Activated naive CD8-positive, alpha-beta T cell treated with anti-CD3 and anti-CD28 coated beads for 36 hours (primary cell): ENCODE data around the gene SPECC1L. TPM values are rescaled to one million over a fixed set of nuclear protein-coding genes. Genes with fewer than 3 reads are reported as not detected.
A peak's percentile ranks its signal among the peaks of the same experiment; 100 is the strongest.

ENCODE experiments used
- DNase-seq: peaks from one replicate; pipeline ENCODE4 v3.0.0; 2021
- H3K27ac Mint-ChIP-seq: one replicate; pipeline ENCODE4 v1.8.0; 2022; ENCODE audit warnings: mild to moderate bottlenecking, moderate library complexity, mixed read lengths
- H3K27me3 Mint-ChIP-seq: one replicate; pipeline ENCODE4 v1.8.0; 2022; ENCODE audit warnings: mild to moderate bottlenecking, mixed read lengths
- H3K36me3 Mint-ChIP-seq: one replicate; pipeline ENCODE4 v1.8.0; 2021; ENCODE audit warnings: mild to moderate bottlenecking, mixed read lengths
- H3K4me1 Mint-ChIP-seq: one replicate; pipeline ENCODE4 v1.8.0; 2021; ENCODE audit warnings: mixed read lengths
- H3K4me3 Mint-ChIP-seq: one replicate; pipeline ENCODE4 v1.8.0; 2022; ENCODE audit warnings: mild to moderate bottlenecking, moderate library complexity, mixed read lengths
- H3K9me3 Mint-ChIP-seq: one replicate; pipeline ENCODE4 v1.8.0; 2022; ENCODE audit warnings: mixed read lengths
- total RNA-seq, 2 experiments: library from RNA; stranded (reverse); gene quantifications; one replicate each; pipeline ENCODE4 v1.2.3, GENCODE V29; 2021

SPECC1L gene
- total RNA-seq, 2 experiments from 2014 or later, result 46.3 to 47.7 TPM

- peak overlapping the region; percentile 94 for H3K27ac Mint-ChIP-seq
- H3K27me3 Mint-ChIP-seq, result no peaks in the 10 kb centered on the region
- H3K9me3 Mint-ChIP-seq, result no peaks in the 10 kb centered on the region
- peak; percentile 82 for DNase-seq
- peaks cover 38% of the 10 kb centered on the region for H3K36me3 Mint-ChIP-seq
- peaks cover 71% of the 10 kb centered on the region for H3K4me1 Mint-ChIP-seq
- peak overlapping the region; percentile 87 for H3K4me3 Mint-ChIP-seq
These were observed 159.1 kb downstream of the SPECC1L start for GRCh38 chr22:24429411-24430365.

DNA sequence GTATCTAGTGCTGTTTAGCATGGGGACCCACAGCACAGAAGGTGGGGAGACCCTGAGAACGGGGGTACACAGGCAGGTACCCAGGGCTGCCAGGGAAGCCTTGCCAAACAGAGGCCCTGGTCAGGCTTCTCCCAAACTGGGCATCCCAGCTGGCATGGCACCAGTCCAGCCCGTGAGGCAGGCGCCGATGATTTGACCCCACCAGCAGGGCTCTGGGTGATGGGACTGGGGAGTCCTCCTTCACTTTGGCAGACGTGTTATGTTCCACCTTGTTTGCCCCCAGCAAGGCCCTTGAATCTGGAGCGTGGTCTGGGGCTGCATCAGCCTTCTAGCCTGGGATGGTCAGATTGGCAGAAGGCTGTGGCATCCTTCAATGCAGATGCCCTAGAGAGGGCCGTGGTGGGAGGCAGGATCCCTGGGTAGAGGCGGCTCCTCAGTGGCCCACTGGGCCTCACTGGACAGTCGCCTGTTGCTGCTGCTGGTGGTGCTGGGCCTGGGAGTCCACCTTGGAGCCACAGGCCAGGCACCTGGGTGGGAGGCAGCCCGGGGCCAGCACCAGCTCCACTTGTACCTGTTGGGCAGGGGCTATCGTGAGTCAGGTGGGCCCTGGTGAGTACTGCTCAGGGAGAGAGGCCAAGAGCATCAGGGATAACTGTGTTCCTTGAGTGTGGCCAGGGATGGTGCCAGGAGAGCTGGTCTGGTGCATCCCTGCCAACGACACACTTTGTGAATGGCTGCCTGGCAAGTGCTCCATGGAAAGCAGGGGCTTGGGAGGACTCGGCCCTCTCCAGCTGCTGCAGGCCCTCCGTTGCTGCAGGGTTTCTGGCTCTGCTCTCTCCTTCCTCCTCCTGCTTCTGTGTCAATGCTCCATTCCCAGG is 160.0 kb downstream of the SPECC1L start:
- H3K36me3 Mint-ChIP-seq, result peaks cover 47% of the 10 kb centered on the region
- no peak for DNase-seq
- peak overlapping the region; percentile 87 for H3K4me3 Mint-ChIP-seq
- H3K27ac Mint-ChIP-seq, result peak overlapping the region; percentile 94
- no peaks in the 10 kb centered on the region for H3K27me3 Mint-ChIP-seq
- H3K9me3 Mint-ChIP-seq, result no peaks in the 10 kb centered on the region
- peaks cover 75% of the 10 kb centered on the region for H3K4me1 Mint-ChIP-seq

- Mint-ChIP-seq H3K27me3 (no peaks in the 10 kb centered on the region), H3K36me3 (peaks cover 48% of the 10 kb centered on the region), H3K4me1 (peaks cover 75% of the 10 kb centered on the region), H3K27ac (peak overlapping the region; percentile 93), H3K4me3 (peak overlapping the region; percentile 76), H3K9me3 (no peaks in the 10 kb centered on the region)
- no peak for DNase-seq
These were observed 160.8 kb downstream of the SPECC1L start for GRCh38 chr22:24431309-24432034.

DNA sequence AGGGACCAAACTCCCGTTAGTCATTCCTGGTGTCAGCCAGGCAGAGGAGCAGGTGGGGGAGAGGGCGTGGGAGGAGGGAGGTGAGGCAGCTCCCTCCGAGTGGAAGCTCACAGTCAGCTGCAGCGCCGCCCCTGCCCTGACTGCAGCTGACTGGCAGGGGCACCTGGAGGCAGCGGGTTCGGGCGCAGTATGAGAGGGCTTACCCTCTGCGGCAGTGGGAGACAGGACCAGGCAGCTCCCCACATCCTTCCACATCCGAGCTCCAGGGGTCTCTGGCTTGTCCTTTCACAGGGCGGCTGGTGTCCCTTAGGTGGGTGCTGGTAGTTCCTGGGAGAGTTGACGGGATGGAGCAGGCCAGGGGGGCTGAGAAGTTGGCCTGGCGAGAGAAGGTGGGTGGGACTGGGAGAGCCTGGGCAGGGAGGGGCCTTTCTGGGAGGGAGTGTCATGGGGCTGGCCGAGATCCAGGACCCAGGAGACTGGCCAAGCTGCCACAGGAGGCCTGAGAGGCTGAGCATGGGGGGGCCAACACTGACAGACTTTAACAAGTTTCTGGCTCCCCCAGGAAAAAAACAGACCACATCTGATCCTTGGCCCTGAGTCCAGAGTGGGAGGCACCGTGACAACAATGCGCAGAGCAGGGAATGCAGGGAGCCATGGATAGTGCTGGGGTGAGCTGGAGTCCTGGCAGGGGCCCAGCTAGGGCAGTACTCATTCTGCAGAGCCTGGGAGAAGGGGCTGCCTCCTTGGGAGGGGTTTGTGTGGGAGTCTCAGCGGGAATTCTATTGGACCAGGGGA is 161.6 kb downstream of the SPECC1L start:
- H3K9me3 Mint-ChIP-seq, result no peaks in the 10 kb centered on the region
- peaks cover 77% of the 10 kb centered on the region for H3K4me1 Mint-ChIP-seq
- DNase-seq, result peak; percentile 70
- peaks cover 53% of the 10 kb centered on the region for H3K36me3 Mint-ChIP-seq
- H3K27ac Mint-ChIP-seq, result peak overlapping the region; percentile 93
- H3K4me3 Mint-ChIP-seq, result peak overlapping the region; percentile 76
- no peaks in the 10 kb centered on the region for H3K27me3 Mint-ChIP-seq

- Mint-ChIP-seq H3K36me3 (peaks cover 54% of the 10 kb centered on the region), H3K4me1 (peaks cover 84% of the 10 kb centered on the region), H3K27ac (peak overlapping the region; percentile 99), H3K9me3 (no peaks in the 10 kb centered on the region), H3K4me3 (peak overlapping the region; percentile 76), H3K27me3 (no peaks in the 10 kb centered on the region)
- DNase-seq, result no peak
These were observed 162.6 kb downstream of the SPECC1L start for GRCh38 chr22:24433001-24433827.

DNA sequence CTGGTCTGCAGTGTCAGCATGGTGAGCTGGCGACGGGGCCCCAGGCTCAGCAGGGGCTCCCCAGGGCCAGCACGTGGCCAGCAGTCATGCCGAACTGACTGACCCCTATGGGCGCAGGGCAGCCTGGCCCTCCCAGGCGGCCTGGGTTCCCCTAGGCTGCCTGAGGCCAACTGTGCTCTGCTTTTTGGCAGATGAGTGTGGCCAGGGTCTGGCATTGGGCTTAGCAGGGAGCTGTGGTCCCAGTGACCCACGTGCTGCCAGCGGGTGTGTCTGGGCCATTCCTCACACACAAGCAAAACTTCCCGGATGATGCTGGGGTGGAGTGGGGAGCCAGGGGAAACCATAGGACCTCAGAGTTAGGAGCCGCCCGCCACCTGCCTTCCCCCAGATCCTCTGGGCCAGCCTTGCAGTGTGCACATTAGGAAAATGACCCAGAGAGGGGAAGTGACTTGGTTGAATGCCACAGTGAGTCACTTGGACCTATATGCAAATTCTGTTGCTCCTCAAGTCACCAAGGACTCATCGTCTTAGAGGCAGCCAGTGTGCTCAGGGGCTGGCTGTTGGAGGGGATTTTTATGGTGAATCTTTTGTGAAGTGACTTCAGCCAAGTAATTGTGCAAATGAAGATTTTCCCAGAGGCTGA is 163.3 kb downstream of the SPECC1L start:
- Mint-ChIP-seq H3K27me3 (no peaks in the 10 kb centered on the region), H3K36me3 (peaks cover 52% of the 10 kb centered on the region), H3K4me3 (peak overlapping the region; percentile 73), H3K9me3 (no peaks in the 10 kb centered on the region), H3K27ac (peak overlapping the region; percentile 99), H3K4me1 (peaks cover 90% of the 10 kb centered on the region)
- DNase-seq, result no peak

DNA sequence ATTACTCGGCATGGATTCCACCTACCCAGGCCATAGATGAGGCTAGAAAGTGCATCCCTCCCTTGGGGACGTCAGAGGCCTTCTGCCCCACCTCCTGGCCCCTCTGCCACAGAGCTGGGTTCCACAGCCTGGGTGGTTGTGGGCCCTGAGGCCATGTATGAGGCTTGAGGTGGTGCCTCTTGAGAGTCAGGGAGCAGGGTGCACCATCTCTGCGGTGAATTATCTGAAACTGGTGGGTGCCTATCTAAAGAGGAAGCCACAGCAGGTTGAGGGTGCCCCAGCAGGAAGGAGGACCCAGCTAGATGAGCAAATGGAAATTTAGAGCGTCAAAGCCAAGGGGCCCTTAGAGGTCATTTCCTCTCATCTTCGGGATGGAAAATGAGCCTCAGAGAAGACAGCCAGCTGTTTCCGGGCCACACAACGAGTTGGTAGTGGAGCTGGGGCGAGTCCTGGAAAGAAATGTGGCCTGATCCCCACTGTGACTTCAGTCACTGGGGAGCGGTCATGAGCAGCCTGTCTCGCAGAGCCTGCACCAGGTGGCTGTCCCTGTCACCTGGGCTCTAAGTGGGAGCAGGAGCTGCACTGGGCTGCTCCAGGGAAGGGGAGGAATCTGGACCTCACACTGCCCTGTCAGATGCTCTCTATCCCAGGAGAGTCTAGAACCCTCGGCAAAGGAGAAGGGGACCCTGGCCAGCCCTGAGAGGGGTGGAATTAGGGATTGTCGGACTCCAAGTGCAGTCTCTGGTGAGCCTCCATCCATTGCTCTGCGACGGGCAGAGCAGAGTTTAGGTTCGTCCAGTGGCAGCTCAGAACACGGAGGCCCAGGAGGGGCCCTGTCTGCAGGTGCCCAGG is 164.1 kb downstream of the SPECC1L start:
- H3K9me3 Mint-ChIP-seq, result no peaks in the 10 kb centered on the region
- DNase-seq, result peak; percentile 83
- H3K27me3 Mint-ChIP-seq, result no peaks in the 10 kb centered on the region
- peak overlapping the region; percentile 99 for H3K27ac Mint-ChIP-seq
- peaks cover 89% of the 10 kb centered on the region for H3K4me1 Mint-ChIP-seq
- peaks cover 53% of the 10 kb centered on the region for H3K36me3 Mint-ChIP-seq
- H3K4me3 Mint-ChIP-seq, result peak overlapping the region; percentile 73

DNA sequence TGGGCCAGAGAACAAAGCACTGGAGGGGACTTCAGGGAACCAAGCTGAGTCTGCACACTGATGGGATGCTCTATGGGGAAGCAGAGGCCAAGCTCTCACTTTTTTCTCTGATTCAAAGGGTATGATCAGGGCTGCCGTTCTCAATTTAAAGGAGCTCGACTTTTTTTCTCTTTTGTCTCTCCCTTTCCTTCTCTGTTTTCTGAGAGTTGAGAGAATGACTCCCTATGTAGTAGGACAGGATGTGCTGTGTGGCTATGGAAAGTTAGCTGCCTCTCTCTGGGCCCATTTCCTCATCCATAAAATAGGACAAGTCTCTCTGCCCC is 164.7 kb downstream of the SPECC1L start:
- Mint-ChIP-seq H3K4me1 (peaks cover 87% of the 10 kb centered on the region), H3K27ac (peak overlapping the region; percentile 99), H3K9me3 (no peaks in the 10 kb centered on the region), H3K36me3 (peaks cover 54% of the 10 kb centered on the region), H3K4me3 (peak overlapping the region; percentile 73), H3K27me3 (no peaks in the 10 kb centered on the region)
- no peak for DNase-seq

- no peaks in the 10 kb centered on the region for H3K27me3 Mint-ChIP-seq
- no peak for DNase-seq
- no peaks in the 10 kb centered on the region for H3K9me3 Mint-ChIP-seq
- peak overlapping the region; percentile 99 for H3K27ac Mint-ChIP-seq
- H3K4me3 Mint-ChIP-seq, result peak overlapping the region; percentile 18
- peaks cover 61% of the 10 kb centered on the region for H3K36me3 Mint-ChIP-seq
- peaks cover 91% of the 10 kb centered on the region for H3K4me1 Mint-ChIP-seq
These were observed 165.3 kb downstream of the SPECC1L start for GRCh38 chr22:24435861-24436371.

DNA sequence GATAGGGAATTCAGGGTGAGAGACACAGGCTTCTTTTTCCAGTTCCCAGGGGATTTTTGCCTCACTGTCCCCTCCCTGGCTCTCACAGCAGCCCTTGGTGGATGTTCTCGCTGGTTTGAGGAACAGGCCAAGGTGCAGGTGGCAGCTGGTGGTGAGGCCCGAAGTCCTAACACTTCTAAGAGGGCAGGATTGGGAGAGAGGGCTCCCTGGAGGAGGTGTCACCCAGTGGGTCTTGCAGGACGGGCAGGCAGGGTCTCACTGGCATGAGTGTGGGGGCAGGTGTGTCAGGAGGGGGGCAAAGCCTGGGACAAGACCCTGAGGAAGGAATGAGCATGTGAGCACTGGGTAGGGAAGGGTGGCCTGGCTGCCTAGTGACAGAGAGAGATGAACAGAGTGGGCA is 165.9 kb downstream of the SPECC1L start:
- Mint-ChIP-seq H3K4me3 (no peak overlapping the region), H3K36me3 (peaks cover 60% of the 10 kb centered on the region), H3K4me1 (peaks cover 90% of the 10 kb centered on the region)

GRCh38 chr22:24437091-24437490 is 166.5 kb downstream of the SPECC1L start:
- Mint-ChIP-seq H3K27me3 (no peaks in the 10 kb centered on the region), H3K36me3 (peaks cover 58% of the 10 kb centered on the region), H3K4me3 (no peak overlapping the region), H3K4me1 (peaks cover 90% of the 10 kb centered on the region), H3K9me3 (no peaks in the 10 kb centered on the region), H3K27ac (peak overlapping the region; percentile 99)
- no peak for DNase-seq

More for the DNA sequence above, 165.9 kb downstream of the SPECC1L start:
- DNase-seq, result no peak
- H3K9me3 Mint-ChIP-seq, result no peaks in the 10 kb centered on the region
- H3K27me3 Mint-ChIP-seq, result no peaks in the 10 kb centered on the region
- H3K27ac Mint-ChIP-seq, result peak overlapping the region; percentile 99

DNA sequence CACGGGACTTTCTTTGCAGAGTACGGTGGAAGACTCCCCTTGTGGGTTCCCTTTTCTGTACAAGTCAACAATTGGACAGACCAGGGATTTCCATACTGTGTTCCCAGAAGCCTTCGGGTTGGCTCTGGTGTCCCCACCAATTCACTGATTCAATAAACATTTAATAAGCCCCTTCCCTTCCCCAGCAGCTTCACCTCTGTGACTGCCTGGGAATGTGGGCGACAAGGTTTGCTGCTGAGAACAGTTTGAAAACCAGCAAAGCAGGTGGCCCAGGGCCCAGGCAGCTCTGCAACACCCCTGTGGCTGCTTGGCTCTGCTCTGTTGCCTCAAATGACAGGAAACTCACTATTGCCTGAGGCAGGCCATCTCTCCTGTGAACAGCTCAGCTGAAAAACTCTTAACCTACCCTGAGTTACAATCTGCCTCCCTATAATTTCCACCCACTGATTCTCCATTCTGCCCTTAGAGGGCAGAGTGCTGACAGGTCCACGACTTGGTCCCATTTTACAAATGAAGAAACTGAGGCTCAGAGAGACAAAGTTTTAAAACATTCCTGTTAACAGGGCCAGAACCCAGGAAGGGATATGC is 167.2 kb downstream of the SPECC1L start:
- no peak overlapping the region for H3K4me3 Mint-ChIP-seq
- no peak for DNase-seq

More for the DNA sequence above, 167.2 kb downstream of the SPECC1L start:
- Mint-ChIP-seq H3K36me3 (peaks cover 56% of the 10 kb centered on the region), H3K27ac (peak overlapping the region; percentile 99), H3K4me1 (peaks cover 88% of the 10 kb centered on the region), H3K27me3 (no peaks in the 10 kb centered on the region), H3K9me3 (no peaks in the 10 kb centered on the region)
